SK-N-SH treated with all-trans-retinoic acid at 6 μM for 48 hours (cell line): Measurements from ENCODE around the gene DENND1A.

Source experiments
- ATAC-seq: fragments of 200-7000 bp; cut with Tn5 transposase; 3 replicates; pipeline ENCODE4 v1.9.1; 2020; ENCODE audit warnings: mild to moderate bottlenecking, moderate library complexity
- ARNTL ChIP-seq: fragments of 450-650 bp; formaldehyde crosslinking; IDR thresholded peaks from 2 replicates; pipeline ENCODE4 v1.5.0; 2020; ENCODE audit warnings: low read depth, mild to moderate bottlenecking, moderate library complexity, borderline replicate concordance
- BACH2 ChIP-seq: fragments of 250-450 bp; sonication (Bioruptor Pico); IDR thresholded peaks from 2 replicates; pipeline ENCODE4 v1.9.0; 2021; ENCODE audit warnings: mild to moderate bottlenecking, borderline replicate concordance
- CSDC2 ChIP-seq: fragments of 250-450 bp; sonication (Bioruptor Pico); IDR thresholded peaks from 2 replicates; pipeline ENCODE4 v1.5.0; 2020; ENCODE audit warnings: mild to moderate bottlenecking, moderate library complexity
- ESRRG ChIP-seq: fragments of 250-450 bp; sonication (Bioruptor Pico); IDR thresholded peaks from 2 replicates; pipeline ENCODE4 v1.6.1; 2021; ENCODE audit warnings: mild to moderate bottlenecking
- ISL1 ChIP-seq: fragments of 250-450 bp; sonication (Bioruptor Pico); IDR thresholded peaks from 2 replicates; pipeline ENCODE4 v2.1.2; 2022; ENCODE audit warnings: mild to moderate bottlenecking, moderate library complexity
- OSR1 ChIP-seq: fragments of 250-450 bp; sonication (Bioruptor Pico); IDR thresholded peaks from 2 replicates; pipeline ENCODE4 v1.8.0; 2022; ENCODE audit warnings: moderate library complexity, mild to moderate bottlenecking, inconsistent platforms
- PPARA ChIP-seq: fragments of 250-450 bp; sonication (Bioruptor Pico); IDR thresholded peaks from 2 replicates; pipeline ENCODE4 v1.5.0; 2020; ENCODE audit warnings: mild to moderate bottlenecking, borderline replicate concordance
- RARB ChIP-seq: fragments of 250-450 bp; sonication (Bioruptor Pico); IDR thresholded peaks from 2 replicates; pipeline ENCODE4 v1.8.0; 2021; ENCODE audit warnings: mild to moderate bottlenecking, moderate library complexity
- SNAI2 ChIP-seq: fragments of 250-450 bp; sonication (Bioruptor Pico); IDR thresholded peaks from 2 replicates; pipeline ENCODE4 v1.5.0; 2020; ENCODE audit warnings: mild to moderate bottlenecking, moderate library complexity
- TCF4 ChIP-seq: fragments of 250-450 bp; sonication (Bioruptor Pico); IDR thresholded peaks from 2 replicates; pipeline ENCODE4 v1.8.0; 2021; ENCODE audit warnings: mild to moderate bottlenecking, moderate library complexity, borderline replicate concordance
- TOX ChIP-seq: fragments of 250-450 bp; sonication (Bioruptor Pico); IDR thresholded peaks from 2 replicates; pipeline ENCODE4 v1.8.0; 2021; ENCODE audit warnings: mild to moderate bottlenecking, moderate library complexity, borderline replicate concordance
- ZC3H10 ChIP-seq: fragments of 250-450 bp; sonication (Bioruptor Pico); IDR thresholded peaks from 2 replicates; pipeline ENCODE4 v1.5.1; 2021; ENCODE audit warnings: mild to moderate bottlenecking, moderate library complexity
- ZFP3 ChIP-seq: fragments of 250-450 bp; sonication (Bioruptor Pico); IDR thresholded peaks from 2 replicates; pipeline ENCODE4 v1.5.0; 2020; ENCODE audit warnings: mild to moderate bottlenecking, moderate library complexity
- ZFP30 ChIP-seq: fragments of 450-650 bp; formaldehyde crosslinking; IDR thresholded peaks from 2 replicates; pipeline ENCODE4 v1.5.0; 2022; ENCODE audit warnings: mild to moderate bottlenecking, moderate library complexity
- ZNF565 ChIP-seq: fragments of 450-650 bp; formaldehyde crosslinking; conservative IDR thresholded peaks from 2 replicates; pipeline ENCODE4 v1.5.0; 2020; ENCODE audit warnings: low read depth, mild to moderate bottlenecking, moderate library complexity
- ZNF70 ChIP-seq: fragments of 450-650 bp; formaldehyde crosslinking; IDR thresholded peaks from 2 replicates; pipeline ENCODE4 v1.5.0; 2020; ENCODE audit warnings: mild to moderate bottlenecking, moderate library complexity
- TF ChIP-seq, protein P1 (sequence below): fragments of 250-450 bp; sonication (Bioruptor Pico); IDR thresholded peaks from 2 replicates; pipeline ENCODE4 v1.5.0; 2020; ENCODE audit warnings: mild to moderate bottlenecking, moderate library complexity
- TF ChIP-seq, protein P2 (sequence below): fragments of 250-450 bp; sonication (Bioruptor Pico); IDR thresholded peaks from 2 replicates; pipeline ENCODE4 v1.5.1; 2020; ENCODE audit warnings: low read depth, mild to moderate bottlenecking, moderate library complexity
- TF ChIP-seq, protein P3 (sequence below): fragments of 250-450 bp; sonication (Bioruptor Pico); IDR thresholded peaks from 2 replicates; pipeline ENCODE4 v1.8.0; 2020; ENCODE audit warnings: mild to moderate bottlenecking, moderate library complexity, borderline replicate concordance
- TF ChIP-seq, protein P4 (sequence below): fragments of 250-450 bp; sonication (Bioruptor Pico); IDR thresholded peaks from 2 replicates; pipeline ENCODE4 v1.8.0; 2021; ENCODE audit warnings: low read depth, mild to moderate bottlenecking, moderate library complexity, borderline replicate concordance

Gene DENND1A

DNA sequence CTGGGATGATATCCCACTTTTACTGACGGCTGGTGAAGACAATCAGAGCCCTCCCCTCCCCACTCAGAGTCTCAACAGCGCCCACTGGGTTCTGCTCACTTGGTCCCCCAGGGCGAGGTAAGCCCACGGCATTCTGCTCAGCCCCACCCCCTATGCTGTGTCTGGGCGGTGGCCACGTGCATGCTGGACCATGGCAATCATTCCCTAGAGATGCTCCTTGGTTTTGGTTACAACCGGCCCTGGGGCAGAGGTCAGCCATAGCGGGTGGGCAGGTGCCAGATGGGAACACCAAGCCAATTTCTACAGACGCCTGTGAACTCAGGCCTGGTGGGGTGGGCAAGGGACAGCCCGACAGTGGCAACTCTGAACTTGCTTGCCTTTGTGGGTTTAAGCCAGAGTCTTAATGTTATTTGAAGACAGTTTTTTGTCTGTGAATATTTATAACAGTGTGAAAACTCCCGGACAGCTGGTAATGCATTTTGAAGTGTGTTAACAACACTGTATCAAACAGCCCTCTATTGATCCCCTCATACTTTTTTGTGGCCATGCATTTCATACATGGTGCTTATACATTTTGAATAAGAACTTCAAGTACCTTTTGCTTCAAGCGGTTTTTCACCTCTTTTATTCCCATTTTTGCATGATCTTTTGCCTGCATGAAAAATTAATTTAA, 479.7 kb downstream of the DENND1A start (continued):
- TF ChIP-seq, protein P1, sequence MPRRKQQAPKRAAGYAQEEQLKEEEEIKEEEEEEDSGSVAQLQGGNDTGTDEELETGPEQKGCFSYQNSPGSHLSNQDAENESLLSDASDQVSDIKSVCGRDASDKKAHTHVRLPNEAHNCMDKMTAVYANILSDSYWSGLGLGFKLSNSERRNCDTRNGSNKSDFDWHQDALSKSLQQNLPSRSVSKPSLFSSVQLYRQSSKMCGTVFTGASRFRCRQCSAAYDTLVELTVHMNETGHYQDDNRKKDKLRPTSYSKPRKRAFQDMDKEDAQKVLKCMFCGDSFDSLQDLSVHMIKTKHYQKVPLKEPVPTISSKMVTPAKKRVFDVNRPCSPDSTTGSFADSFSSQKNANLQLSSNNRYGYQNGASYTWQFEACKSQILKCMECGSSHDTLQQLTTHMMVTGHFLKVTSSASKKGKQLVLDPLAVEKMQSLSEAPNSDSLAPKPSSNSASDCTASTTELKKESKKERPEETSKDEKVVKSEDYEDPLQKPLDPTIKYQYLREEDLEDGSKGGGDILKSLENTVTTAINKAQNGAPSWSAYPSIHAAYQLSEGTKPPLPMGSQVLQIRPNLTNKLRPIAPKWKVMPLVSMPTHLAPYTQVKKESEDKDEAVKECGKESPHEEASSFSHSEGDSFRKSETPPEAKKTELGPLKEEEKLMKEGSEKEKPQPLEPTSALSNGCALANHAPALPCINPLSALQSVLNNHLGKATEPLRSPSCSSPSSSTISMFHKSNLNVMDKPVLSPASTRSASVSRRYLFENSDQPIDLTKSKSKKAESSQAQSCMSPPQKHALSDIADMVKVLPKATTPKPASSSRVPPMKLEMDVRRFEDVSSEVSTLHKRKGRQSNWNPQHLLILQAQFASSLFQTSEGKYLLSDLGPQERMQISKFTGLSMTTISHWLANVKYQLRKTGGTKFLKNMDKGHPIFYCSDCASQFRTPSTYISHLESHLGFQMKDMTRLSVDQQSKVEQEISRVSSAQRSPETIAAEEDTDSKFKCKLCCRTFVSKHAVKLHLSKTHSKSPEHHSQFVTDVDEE (CRISPR knock-in tag), result no peak
- TF ChIP-seq ISL1 (CRISPR knock-in tag) (no peak), ARNTL (CRISPR knock-in tag) (no peak), ZNF565 (no peak), TCF4 (CRISPR knock-in tag) (no peak), OSR1 (no peak), SNAI2 (no peak), RARB (CRISPR knock-in tag) (no peak)

DNA sequence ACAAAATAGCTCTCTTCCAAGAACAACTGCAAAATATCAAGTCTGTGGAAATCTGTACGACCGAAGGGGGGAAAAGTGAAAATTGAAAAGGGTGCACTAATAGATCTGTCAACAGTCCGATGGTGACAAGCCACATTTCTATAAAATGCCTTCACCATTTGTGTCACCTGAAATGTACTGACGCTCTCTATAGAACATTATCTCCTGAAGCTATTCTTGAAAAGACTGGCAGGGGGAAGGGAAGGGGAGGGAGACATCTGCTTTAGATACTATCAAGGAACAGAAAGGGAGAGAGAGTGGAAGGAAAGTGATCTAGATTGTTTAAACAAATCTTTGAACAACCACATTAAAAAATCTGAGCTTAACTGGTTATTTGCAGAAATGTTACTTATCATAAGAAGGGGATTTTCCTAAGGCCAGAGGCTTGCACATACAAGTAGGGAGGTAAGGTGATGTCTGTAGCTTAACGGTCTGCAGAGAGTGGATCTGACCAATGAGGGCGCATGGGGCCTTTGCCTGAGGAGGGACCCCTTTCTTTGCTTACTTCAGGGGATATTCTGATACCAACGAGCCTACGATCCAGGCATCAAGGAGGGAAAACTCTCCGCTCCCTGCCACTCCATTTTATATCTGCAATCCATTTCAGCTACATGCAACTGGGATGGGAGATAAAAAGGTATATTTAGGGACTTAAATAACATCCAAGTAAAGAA, 481.8 kb downstream of the DENND1A start:
- ATAC-seq, result no peak
- no peak for TF ChIP-seq ISL1 (CRISPR knock-in tag)
- no peak for TF ChIP-seq TOX (CRISPR knock-in tag)
- no peak for TF ChIP-seq ZFP30 (CRISPR knock-in tag)
- TF ChIP-seq ARNTL (CRISPR knock-in tag), result no peak
- TF ChIP-seq ESRRG, result no peak
- no peak for TF ChIP-seq SNAI2

DNA sequence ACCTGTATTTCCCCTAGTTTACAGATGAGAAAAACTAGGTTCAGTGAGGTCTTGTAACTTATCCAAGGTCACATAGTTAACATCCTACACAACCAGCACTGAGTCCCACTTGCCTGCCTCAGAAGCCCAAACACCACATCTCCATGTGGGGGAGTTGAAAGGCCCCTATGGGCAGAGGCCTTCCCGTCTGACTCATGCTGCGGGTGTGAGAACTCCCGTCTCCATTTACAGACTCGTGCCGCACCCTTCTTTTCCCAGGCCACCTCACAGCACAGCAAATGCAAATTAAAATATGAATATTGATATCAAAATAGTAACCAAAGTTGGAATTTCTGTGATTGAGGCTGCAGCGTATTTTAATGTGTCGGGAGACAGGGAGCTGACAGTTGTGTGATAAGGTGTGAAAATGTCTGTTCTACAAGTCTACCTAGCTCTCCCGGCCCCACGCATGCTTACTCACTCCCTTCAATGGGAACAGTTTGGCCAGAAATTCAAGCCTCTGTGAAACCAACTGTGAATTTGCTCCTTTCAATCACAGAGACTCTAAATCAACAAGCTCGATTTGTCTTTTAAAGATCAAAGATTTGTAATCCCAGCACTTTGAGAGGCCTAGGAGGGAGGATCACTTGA, 483.8 kb downstream of the DENND1A start:
- TF ChIP-seq ARNTL (CRISPR knock-in tag) (no peak), ZNF565 (no peak), SNAI2 (no peak), CSDC2 (no peak)
- no peak for ATAC-seq

DNA sequence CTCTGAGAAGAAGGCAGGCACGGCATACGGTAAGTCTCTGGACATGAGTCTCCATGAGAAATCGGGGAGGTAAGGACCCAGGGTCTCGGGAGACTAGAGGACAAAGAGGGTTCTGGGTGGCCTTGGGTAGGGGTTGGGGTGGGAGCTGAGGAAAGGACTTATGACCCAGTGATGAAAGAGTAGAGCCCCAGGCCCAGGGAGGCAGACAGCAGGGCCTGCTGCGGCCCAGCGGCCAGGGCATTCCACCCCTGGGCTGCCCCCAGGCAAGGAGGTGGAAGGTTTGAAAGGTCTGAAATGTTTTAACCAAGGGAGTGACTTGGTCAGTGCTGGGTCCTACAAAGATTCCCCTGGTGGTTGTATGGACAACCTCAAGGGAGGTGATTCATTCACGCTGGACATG, 484.8 kb downstream of the DENND1A start:
- ATAC-seq, result no peak
- TF ChIP-seq, protein P2, sequence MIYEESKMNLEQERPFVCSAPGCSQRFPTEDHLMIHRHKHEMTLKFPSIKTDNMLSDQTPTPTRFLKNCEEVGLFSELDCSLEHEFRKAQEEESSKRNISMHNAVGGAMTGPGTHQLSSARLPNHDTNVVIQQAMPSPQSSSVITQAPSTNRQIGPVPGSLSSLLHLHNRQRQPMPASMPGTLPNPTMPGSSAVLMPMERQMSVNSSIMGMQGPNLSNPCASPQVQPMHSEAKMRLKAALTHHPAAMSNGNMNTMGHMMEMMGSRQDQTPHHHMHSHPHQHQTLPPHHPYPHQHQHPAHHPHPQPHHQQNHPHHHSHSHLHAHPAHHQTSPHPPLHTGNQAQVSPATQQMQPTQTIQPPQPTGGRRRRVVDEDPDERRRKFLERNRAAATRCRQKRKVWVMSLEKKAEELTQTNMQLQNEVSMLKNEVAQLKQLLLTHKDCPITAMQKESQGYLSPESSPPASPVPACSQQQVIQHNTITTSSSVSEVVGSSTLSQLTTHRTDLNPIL (CRISPR knock-in tag), result no peak
- TF ChIP-seq TOX (CRISPR knock-in tag), result no peak
- TF ChIP-seq OSR1, result no peak
- TF ChIP-seq ARNTL (CRISPR knock-in tag), result no peak
- no peak for TF ChIP-seq ZFP30 (CRISPR knock-in tag)
- TF ChIP-seq CSDC2, result no peak

DNA sequence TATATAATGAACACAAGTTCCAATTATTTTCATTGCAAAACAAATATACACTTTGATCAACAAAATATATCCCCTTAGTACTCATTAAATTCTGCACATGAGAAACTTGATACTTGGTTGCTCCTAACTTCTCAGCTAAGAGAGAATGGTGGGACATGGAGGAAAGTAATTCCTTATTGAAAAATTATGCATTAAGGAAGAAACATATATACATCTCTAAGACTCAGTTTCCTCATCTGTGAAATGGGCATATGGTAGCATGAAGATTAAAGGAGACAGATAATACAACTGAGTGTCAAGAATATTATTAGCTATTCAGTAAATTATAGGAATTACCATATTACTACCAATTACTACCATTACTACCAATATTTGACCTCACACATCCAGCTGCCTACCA, 488.2 kb downstream of the DENND1A start:
- no peak for ATAC-seq
- no peak for TF ChIP-seq ZC3H10 (CRISPR knock-in tag)
- TF ChIP-seq, protein P3, sequence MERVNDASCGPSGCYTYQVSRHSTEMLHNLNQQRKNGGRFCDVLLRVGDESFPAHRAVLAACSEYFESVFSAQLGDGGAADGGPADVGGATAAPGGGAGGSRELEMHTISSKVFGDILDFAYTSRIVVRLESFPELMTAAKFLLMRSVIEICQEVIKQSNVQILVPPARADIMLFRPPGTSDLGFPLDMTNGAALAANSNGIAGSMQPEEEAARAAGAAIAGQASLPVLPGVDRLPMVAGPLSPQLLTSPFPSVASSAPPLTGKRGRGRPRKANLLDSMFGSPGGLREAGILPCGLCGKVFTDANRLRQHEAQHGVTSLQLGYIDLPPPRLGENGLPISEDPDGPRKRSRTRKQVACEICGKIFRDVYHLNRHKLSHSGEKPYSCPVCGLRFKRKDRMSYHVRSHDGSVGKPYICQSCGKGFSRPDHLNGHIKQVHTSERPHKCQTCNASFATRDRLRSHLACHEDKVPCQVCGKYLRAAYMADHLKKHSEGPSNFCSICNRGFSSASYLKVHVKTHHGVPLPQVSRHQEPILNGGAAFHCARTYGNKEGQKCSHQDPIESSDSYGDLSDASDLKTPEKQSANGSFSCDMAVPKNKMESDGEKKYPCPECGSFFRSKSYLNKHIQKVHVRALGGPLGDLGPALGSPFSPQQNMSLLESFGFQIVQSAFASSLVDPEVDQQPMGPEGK, result no peak
- TF ChIP-seq TCF4 (CRISPR knock-in tag), result no peak
- no peak for TF ChIP-seq PPARA (CRISPR knock-in tag)
- TF ChIP-seq, protein P2 (CRISPR knock-in tag), result no peak
- no peak for TF ChIP-seq ZNF70 (CRISPR knock-in tag)
- TF ChIP-seq, protein P1 (CRISPR knock-in tag), result no peak
- TF ChIP-seq BACH2 (CRISPR knock-in tag), result no peak
- TF ChIP-seq, protein P4, sequence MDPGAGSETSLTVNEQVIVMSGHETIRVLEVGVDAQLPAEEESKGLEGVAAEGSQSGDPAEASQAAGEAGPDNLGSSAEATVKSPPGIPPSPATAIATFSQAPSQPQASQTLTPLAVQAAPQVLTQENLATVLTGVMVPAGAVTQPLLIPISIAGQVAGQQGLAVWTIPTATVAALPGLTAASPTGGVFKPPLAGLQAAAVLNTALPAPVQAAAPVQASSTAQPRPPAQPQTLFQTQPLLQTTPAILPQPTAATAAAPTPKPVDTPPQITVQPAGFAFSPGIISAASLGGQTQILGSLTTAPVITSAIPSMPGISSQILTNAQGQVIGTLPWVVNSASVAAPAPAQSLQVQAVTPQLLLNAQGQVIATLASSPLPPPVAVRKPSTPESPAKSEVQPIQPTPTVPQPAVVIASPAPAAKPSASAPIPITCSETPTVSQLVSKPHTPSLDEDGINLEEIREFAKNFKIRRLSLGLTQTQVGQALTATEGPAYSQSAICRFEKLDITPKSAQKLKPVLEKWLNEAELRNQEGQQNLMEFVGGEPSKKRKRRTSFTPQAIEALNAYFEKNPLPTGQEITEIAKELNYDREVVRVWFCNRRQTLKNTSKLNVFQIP (CRISPR knock-in tag), result no peak
- no peak for TF ChIP-seq ZFP3 (CRISPR knock-in tag)
- TF ChIP-seq ARNTL (CRISPR knock-in tag), result no peak
- no peak for TF ChIP-seq SNAI2
- TF ChIP-seq ZFP30 (CRISPR knock-in tag), result no peak
